PFSK-1 (cell line): ENCODE results near the gene RAC2.

Source experiments
- POLR2AphosphoS5 ChIP-seq: IDR thresholded peaks from 2 replicates; pipeline ENCODE4 v1.6.1; 2012; ENCODE audit warnings: low read depth, mild to moderate bottlenecking, control low read depth, low read length, moderate library complexity
- TF ChIP-seq, protein P1 (sequence below), 2 experiments: IDR thresholded peaks; 2 replicates each; pipeline versions ENCODE4 v1.6.1 to v1.8.0; 2011 to 2012; ENCODE audit warnings: low read depth in 2 of 2, low read length in 2 of 2, control low read depth in 1 of 2, inconsistent platforms in 1 of 2, mild to moderate bottlenecking in 1 of 2, moderate library complexity in 1 of 2; ENCODE audit not compliant: insufficient read depth in 1 of 2

DNA sequence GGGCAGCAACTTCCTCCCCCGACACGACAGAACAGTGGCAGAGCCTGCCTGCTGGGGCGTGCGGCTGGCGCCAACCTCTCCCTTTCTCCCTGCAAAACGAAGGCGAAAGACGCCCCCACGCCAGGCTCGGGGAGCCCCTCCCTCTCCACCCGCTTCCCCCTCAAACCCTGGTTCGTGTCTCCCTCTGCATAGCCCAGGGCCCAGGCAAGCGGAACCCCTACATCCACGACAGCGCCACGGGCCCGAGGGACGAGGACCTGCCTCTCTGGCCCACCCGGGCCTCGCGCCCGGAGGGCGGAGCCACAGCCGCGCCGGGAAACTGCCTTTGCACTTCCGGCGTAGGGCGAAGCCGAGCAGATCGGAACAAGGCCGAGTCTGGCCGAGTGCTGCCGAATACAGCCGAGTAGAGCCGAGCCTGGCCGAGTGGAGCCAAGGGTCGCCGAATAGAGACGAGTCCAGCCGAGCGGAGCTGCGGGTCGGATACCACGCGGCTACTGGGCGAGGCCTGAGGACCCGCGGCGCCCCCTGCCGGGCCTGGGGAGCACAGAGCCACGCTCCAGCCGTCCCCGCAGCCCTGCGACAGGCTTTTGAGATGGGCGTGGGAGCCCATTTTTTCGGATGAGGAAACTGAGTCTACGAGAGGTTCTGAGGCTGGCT is 44.8 kb downstream of the RAC2 start:
- TF ChIP-seq, protein P1, sequence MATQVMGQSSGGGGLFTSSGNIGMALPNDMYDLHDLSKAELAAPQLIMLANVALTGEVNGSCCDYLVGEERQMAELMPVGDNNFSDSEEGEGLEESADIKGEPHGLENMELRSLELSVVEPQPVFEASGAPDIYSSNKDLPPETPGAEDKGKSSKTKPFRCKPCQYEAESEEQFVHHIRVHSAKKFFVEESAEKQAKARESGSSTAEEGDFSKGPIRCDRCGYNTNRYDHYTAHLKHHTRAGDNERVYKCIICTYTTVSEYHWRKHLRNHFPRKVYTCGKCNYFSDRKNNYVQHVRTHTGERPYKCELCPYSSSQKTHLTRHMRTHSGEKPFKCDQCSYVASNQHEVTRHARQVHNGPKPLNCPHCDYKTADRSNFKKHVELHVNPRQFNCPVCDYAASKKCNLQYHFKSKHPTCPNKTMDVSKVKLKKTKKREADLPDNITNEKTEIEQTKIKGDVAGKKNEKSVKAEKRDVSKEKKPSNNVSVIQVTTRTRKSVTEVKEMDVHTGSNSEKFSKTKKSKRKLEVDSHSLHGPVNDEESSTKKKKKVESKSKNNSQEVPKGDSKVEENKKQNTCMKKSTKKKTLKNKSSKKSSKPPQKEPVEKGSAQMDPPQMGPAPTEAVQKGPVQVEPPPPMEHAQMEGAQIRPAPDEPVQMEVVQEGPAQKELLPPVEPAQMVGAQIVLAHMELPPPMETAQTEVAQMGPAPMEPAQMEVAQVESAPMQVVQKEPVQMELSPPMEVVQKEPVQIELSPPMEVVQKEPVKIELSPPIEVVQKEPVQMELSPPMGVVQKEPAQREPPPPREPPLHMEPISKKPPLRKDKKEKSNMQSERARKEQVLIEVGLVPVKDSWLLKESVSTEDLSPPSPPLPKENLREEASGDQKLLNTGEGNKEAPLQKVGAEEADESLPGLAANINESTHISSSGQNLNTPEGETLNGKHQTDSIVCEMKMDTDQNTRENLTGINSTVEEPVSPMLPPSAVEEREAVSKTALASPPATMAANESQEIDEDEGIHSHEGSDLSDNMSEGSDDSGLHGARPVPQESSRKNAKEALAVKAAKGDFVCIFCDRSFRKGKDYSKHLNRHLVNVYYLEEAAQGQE (IDR thresholded peaks at IDR 0.05; ENCODE audit: insufficient read depth in 1 of 2, low read depth in 2 of 2, low read length in 2 of 2), result no peak
- peak; percentile 94 for TF ChIP-seq POLR2AphosphoS5
